GM12878 (cell line): ENCODE data around the gene CCR1. TPM values are rescaled to one million over a fixed set of nuclear protein-coding genes. Genes with fewer than 3 reads are reported as not detected.

Experiments used
- CBX5 ChIP-seq: sonication (generic); IDR thresholded peaks from 2 replicates; pipeline ENCODE4 v1.6.1; 2016; ENCODE audit warnings: low read depth, moderate library complexity, mild to moderate bottlenecking, inconsistent platforms
- CHD1 ChIP-seq: IDR thresholded peaks from 2 replicates; pipeline ENCODE4 v1.6.1; 2012; ENCODE audit warnings: low read depth, low read length, improper control_type of control experiment
- CHD2 ChIP-seq: IDR thresholded peaks from 2 replicates; pipeline ENCODE4 v1.6.1; 2011; ENCODE audit warnings: low read depth, low read length, improper control_type of control experiment, borderline replicate concordance
- EED ChIP-seq: sonication (generic); IDR thresholded peaks from 2 replicates; pipeline ENCODE4 v1.6.1; 2016; ENCODE audit warnings: antibody characterized with exemption, low read depth
- FOS ChIP-seq: IDR thresholded peaks from 3 replicates; pipeline ENCODE4 v1.6.1; 2011; ENCODE audit warnings: borderline replicate concordance; ENCODE audit not compliant: insufficient read length; ENCODE audit errors: extremely low read depth
- FOXM1 ChIP-seq: IDR thresholded peaks from 2 replicates; pipeline ENCODE4 v1.6.1; 2012; ENCODE audit warnings: low read depth, mild to moderate bottlenecking, inconsistent platforms, low read length, moderate library complexity
- IRF3 ChIP-seq: fragments of 450-650 bp; IDR thresholded peaks from 2 replicates; pipeline ENCODE4 v1.6.1; 2014; ENCODE audit warnings: mild to moderate bottlenecking
- IRF4 ChIP-seq: IDR thresholded peaks from 2 replicates; pipeline ENCODE4 v1.6.1; 2011; ENCODE audit warnings: low read depth, low read length
- KLF5 ChIP-seq: fragments of 450-650 bp; IDR thresholded peaks from 2 replicates; pipeline ENCODE4 v1.6.1; 2014; ENCODE audit warnings: mild to moderate bottlenecking; ENCODE audit not compliant: partially characterized antibody
- NFXL1 ChIP-seq: fragments of 450-650 bp; IDR thresholded peaks from 2 replicates; pipeline ENCODE4 v1.6.1; 2017; ENCODE audit warnings: antibody characterized with exemption, mild to moderate bottlenecking, borderline replicate concordance
- NR2C1 ChIP-seq: fragments of 450-650 bp; IDR thresholded peaks from 2 replicates; pipeline ENCODE4 v1.6.1; 2017; ENCODE audit warnings: antibody characterized with exemption, mild to moderate bottlenecking, moderate library complexity
- NR2F1 ChIP-seq: fragments of 450-650 bp; conservative IDR thresholded peaks from 2 replicates; pipeline ENCODE4 v1.6.1; 2017; ENCODE audit warnings: mild to moderate bottlenecking
- RAD51 ChIP-seq: fragments of 450-650 bp; IDR thresholded peaks from 2 replicates; pipeline ENCODE4 v1.6.1; 2016; ENCODE audit warnings: moderate library complexity, mild to moderate bottlenecking, inconsistent platforms
- RCOR1 ChIP-seq: conservative IDR thresholded peaks from 2 replicates; pipeline ENCODE4 v1.6.1; 2012; ENCODE audit warnings: low read depth, low read length, improper control_type of control experiment
- RELB ChIP-seq: fragments of 450-650 bp; IDR thresholded peaks from 2 replicates; pipeline ENCODE4 v1.6.1; 2017; ENCODE audit warnings: low read depth, mild to moderate bottlenecking, moderate library complexity
- SMARCA5 ChIP-seq: fragments of 450-650 bp; IDR thresholded peaks from 2 replicates; pipeline ENCODE4 v1.6.1; 2017; ENCODE audit warnings: mild to moderate bottlenecking
- SUZ12 ChIP-seq: fragments of 200-600 bp; sonication (generic); IDR thresholded peaks from one replicate; pipeline ENCODE4 v1.6.1; 2018; ENCODE audit warnings: antibody characterized with exemption, mild to moderate bottlenecking; ENCODE audit not compliant: unreplicated experiment
- YBX1 ChIP-seq: fragments of 450-650 bp; IDR thresholded peaks from 2 replicates; pipeline ENCODE4 v1.6.1; 2016; ENCODE audit warnings: antibody characterized with exemption
- YY1 ChIP-seq: IDR thresholded peaks from 2 replicates; pipeline ENCODE4 v1.6.1; 2011; ENCODE audit warnings: low read depth, mild to moderate bottlenecking, low read length
- ZBED1 ChIP-seq: IDR thresholded peaks from 2 replicates; pipeline ENCODE4 v1.6.1; 2016; ENCODE audit warnings: borderline replicate concordance
- ZNF217 ChIP-seq: fragments of 450-650 bp; IDR thresholded peaks from 2 replicates; pipeline ENCODE4 v1.6.1; 2017; ENCODE audit warnings: antibody characterized with exemption, mild to moderate bottlenecking
- polyA plus RNA-seq, 11 experiments: library from polyadenylated mRNA; depleted of rRNA in 4 of 11; unstranded in 6 of 11; stranded (reverse) in 5 of 11; fragments of >200 nt; fragmentation: Nextera tagmentation in 4 of 11; fragmentation: Illumina TruSeq in 1 of 11; extraction: Ambion mirVana in 4 of 11; extraction: Trizol in 1 of 11; gene quantifications; 1 replicate in 1 of 11; 2 replicates in 10 of 11; pipeline versions ENCODE4 v1.2.1 to v1.2.3, GENCODE V29; 2011 to 2016; ENCODE audit warnings: inconsistent platforms in 2 of 11, missing spikeins in 2 of 11, low read depth in 1 of 11
- total RNA-seq, 4 experiments: library from RNA; depleted of rRNA in 3 of 4; stranded (reverse); fragments of >200 nt in 3 of 4; fragmentation: Illumina TruSeq in 1 of 4; extraction: Trizol in 1 of 4; gene quantifications; 2 replicates each; pipeline versions ENCODE4 v1.2.1 to v1.2.3, GENCODE V29; 2013 to 2021
- TF ChIP-seq, protein P1 (sequence below): IDR thresholded peaks from 2 replicates; pipeline ENCODE4 v1.6.1; 2012; ENCODE audit warnings: improper control_type of control experiment, low read depth, low read length; ENCODE audit not compliant: insufficient replicate concordance
- TF ChIP-seq, protein P2 (sequence below): IDR thresholded peaks from 2 replicates; pipeline ENCODE4 v1.6.1; 2011; ENCODE audit warnings: low read depth, low read length, improper control_type of control experiment, borderline replicate concordance

The CCR1 gene
- total and polyA plus RNA-seq, 10 of the 15 experiments (the other 5 are each of a cell fraction or from before 2014, with no cell fraction given) = 2.3 to 11.0 (median 7.8) TPM

DNA sequence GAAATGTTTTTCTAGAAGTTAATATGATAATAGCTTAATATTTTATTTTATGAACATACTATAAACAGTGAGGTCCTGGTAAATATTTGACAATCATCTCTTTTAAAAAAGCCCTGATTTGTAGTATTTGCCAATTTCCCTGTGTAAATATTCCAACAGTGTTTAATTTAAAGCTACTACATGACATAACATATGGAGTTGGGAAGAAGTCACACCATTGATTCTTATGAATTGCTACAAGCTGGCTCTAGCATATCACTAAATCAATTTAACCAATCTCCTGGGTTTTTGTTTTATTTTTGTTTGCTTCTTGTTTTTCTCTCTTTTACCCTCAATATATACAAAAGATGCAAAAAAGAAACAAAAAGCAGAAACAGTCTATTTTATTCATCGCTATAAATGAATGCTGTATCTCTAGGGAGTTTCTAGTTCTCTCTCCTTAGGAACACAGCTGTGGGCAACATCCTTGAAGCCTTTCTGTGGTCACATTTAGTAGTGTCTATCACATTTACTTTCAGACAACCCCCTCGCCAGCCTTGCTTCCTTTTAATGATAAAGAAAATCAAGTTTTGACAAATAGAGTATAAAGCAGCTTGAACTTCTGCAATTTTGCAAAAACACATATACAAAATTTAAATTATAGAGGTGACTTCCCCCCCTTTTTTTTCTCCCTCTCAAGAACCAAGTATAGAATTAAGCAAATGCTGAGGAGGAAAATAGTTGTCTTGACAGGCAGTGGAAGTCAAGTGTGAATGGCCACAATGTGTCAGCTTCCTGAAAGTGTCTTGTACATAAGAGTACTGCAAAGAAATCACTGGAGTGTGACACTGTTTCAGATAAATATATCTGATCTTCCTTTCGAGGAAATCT lies 21.4 kb downstream of the CCR1 start (continued):
- TF ChIP-seq, protein P1, sequence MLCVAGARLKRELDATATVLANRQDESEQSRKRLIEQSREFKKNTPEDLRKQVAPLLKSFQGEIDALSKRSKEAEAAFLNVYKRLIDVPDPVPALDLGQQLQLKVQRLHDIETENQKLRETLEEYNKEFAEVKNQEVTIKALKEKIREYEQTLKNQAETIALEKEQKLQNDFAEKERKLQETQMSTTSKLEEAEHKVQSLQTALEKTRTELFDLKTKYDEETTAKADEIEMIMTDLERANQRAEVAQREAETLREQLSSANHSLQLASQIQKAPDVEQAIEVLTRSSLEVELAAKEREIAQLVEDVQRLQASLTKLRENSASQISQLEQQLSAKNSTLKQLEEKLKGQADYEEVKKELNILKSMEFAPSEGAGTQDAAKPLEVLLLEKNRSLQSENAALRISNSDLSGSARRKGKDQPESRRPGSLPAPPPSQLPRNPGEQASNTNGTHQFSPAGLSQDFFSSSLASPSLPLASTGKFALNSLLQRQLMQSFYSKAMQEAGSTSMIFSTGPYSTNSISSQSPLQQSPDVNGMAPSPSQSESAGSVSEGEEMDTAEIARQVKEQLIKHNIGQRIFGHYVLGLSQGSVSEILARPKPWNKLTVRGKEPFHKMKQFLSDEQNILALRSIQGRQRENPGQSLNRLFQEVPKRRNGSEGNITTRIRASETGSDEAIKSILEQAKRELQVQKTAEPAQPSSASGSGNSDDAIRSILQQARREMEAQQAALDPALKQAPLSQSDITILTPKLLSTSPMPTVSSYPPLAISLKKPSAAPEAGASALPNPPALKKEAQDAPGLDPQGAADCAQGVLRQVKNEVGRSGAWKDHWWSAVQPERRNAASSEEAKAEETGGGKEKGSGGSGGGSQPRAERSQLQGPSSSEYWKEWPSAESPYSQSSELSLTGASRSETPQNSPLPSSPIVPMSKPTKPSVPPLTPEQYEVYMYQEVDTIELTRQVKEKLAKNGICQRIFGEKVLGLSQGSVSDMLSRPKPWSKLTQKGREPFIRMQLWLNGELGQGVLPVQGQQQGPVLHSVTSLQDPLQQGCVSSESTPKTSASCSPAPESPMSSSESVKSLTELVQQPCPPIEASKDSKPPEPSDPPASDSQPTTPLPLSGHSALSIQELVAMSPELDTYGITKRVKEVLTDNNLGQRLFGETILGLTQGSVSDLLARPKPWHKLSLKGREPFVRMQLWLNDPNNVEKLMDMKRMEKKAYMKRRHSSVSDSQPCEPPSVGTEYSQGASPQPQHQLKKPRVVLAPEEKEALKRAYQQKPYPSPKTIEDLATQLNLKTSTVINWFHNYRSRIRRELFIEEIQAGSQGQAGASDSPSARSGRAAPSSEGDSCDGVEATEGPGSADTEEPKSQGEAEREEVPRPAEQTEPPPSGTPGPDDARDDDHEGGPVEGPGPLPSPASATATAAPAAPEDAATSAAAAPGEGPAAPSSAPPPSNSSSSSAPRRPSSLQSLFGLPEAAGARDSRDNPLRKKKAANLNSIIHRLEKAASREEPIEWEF = no peak
- TF ChIP-seq ZBED1 (peak; percentile 32; the same call in 1 of the 2 replicates), RELB (peak; percentile 53; the same call in 1 of the 2 replicates), YBX1 (no peak), SMARCA5 (no peak), EED (peak; percentile 49), RAD51 (no peak), FOXM1 (0 out of 2 replicates have a peak, but pooled peaks have one; percentile 33), CBX5 (no peak), NR2C1 (no peak), ZNF217 (no peak; the same call in 1 of the 2 replicates), CHD1 (no peak), FOS (no peak), IRF3 (no peak), NFXL1 (no peak), NR2F1 (peak; percentile 28; the same call in 1 of the 2 replicates), SUZ12 (no peak), YY1 (no peak), KLF5 (no peak), IRF4 (no peak), RCOR1 (no peak), CHD2 (no peak; the same call in 1 of the 2 replicates)
- TF ChIP-seq, protein P2, sequence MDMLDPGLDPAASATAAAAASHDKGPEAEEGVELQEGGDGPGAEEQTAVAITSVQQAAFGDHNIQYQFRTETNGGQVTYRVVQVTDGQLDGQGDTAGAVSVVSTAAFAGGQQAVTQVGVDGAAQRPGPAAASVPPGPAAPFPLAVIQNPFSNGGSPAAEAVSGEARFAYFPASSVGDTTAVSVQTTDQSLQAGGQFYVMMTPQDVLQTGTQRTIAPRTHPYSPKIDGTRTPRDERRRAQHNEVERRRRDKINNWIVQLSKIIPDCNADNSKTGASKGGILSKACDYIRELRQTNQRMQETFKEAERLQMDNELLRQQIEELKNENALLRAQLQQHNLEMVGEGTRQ = no peak
